HG03565 (cell line): ENCODE results near the gene KCTD21.

ENCODE experiments used
- ATAC-seq: cut with Tn5 transposase; IDR thresholded peaks from one replicate; pipeline ENCODE4 v1.9.1; 2021; ENCODE audit warnings: mild to moderate bottlenecking, moderate library complexity; ENCODE audit not compliant: unreplicated experiment

Gene KCTD21

GRCh38 chr11:78202733-78203167 lies 14.3 kb upstream of the KCTD21 start:
- ATAC-seq, result no peak

GRCh38 chr11:78201096-78201818 lies 12.8 kb upstream of the KCTD21 start:
- no peak for ATAC-seq

GRCh38 chr11:78200553-78200952 lies 12.1 kb upstream of the KCTD21 start:
- no peak for ATAC-seq

- ATAC-seq, result no peak
Measured at GRCh38 chr11:78200061-78200460, 11.6 kb upstream of the KCTD21 start.

- ATAC-seq, result no peak
Measured at GRCh38 chr11:78199653-78200015, 11.2 kb upstream of the KCTD21 start.

- no peak for ATAC-seq
Measured at GRCh38 chr11:78199015-78199652, 10.7 kb upstream of the KCTD21 start.

GRCh38 chr11:78197816-78198215 lies 9.4 kb upstream of the KCTD21 start:
- no peak for ATAC-seq

- ATAC-seq, result no peak
Measured at GRCh38 chr11:78196661-78197091, 8.2 kb upstream of the KCTD21 start.

GRCh38 chr11:78195917-78196560 lies 7.6 kb upstream of the KCTD21 start:
- no peak for ATAC-seq

GRCh38 chr11:78194490-78194889 lies 6.1 kb upstream of the KCTD21 start:
- ATAC-seq, result no peak

GRCh38 chr11:78193806-78194205 lies 5.4 kb upstream of the KCTD21 start:
- no peak for ATAC-seq

GRCh38 chr11:78192911-78193351 lies 4.5 kb upstream of the KCTD21 start:
- no peak for ATAC-seq

GRCh38 chr11:78192223-78192719 lies 3.8 kb upstream of the KCTD21 start:
- ATAC-seq, result no peak

GRCh38 chr11:78190871-78191538 lies 2.6 kb upstream of the KCTD21 start:
- ATAC-seq, result no peak

GRCh38 chr11:78190374-78190773 lies 1.9 kb upstream of the KCTD21 start:
- ATAC-seq, result no peak

GRCh38 chr11:78189851-78190250 lies 1.4 kb upstream of the KCTD21 start:
- ATAC-seq, result no peak

GRCh38 chr11:78189174-78189724 lies 823 bp upstream of the KCTD21 start:
- no peak for ATAC-seq

- peak; percentile 18 for ATAC-seq
Measured at GRCh38 chr11:78187366-78188285, 800 bp downstream of the KCTD21 start.

GRCh38 chr11:78181185-78181584 lies 7.2 kb downstream of the KCTD21 start:
- ATAC-seq, result no peak

GRCh38 chr11:78180751-78181150 lies 7.7 kb downstream of the KCTD21 start:
- no peak for ATAC-seq
